Hepatocyte (in vitro differentiated cells): Measurements from ENCODE around the gene PITPNC1.
"Not testable (repeated sequence)": the region's sequence is repeated elsewhere in the genome, so short reads cannot be mapped to it uniquely, and the experiment has no call there.

Source experiments
- EZH2 ChIP-seq: fragments of 200-600 bp; sonication (generic); IDR thresholded peaks from 2 replicates; pipeline ENCODE4 v1.6.1; 2016; ENCODE audit warnings: antibody characterized with exemption, mild to moderate bottlenecking, borderline replicate concordance
- EZH2phosphoT487 ChIP-seq: fragments of 200-600 bp; sonication (generic); IDR thresholded peaks from one replicate; pipeline ENCODE4 v1.6.1; 2018; ENCODE audit warnings: antibody characterized with exemption, mild to moderate bottlenecking, low read depth, moderate library complexity; ENCODE audit not compliant: unreplicated experiment, severe bottlenecking
- TF ChIP-seq, protein P1 (sequence below): fragments of 200-600 bp; sonication (generic); IDR thresholded peaks from 2 replicates; pipeline ENCODE4 v1.5.1; 2016; ENCODE audit warnings: antibody characterized with exemption, mild to moderate bottlenecking; ENCODE audit not compliant: poor library complexity

DNA sequence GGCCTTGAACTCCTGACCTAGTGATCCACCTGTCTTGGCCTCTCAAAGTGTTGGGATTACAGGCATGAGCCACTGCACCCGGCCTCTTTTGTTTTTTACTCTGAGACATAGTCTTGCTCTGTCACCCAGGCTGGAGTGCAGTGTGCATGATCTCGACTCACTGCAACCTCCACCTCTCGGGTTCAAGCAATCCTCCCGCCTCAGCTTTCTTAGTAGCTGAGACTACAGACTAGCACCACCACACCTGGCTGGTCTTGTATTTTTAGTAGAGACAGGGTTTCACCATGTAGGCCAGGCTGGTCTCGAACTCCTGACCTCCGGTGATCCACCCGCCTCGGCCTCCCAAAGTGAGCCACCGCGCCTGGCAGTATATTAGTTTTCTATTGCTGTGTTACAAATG, 11.5 kb downstream of the PITPNC1 start:
- TF ChIP-seq, protein P1, sequence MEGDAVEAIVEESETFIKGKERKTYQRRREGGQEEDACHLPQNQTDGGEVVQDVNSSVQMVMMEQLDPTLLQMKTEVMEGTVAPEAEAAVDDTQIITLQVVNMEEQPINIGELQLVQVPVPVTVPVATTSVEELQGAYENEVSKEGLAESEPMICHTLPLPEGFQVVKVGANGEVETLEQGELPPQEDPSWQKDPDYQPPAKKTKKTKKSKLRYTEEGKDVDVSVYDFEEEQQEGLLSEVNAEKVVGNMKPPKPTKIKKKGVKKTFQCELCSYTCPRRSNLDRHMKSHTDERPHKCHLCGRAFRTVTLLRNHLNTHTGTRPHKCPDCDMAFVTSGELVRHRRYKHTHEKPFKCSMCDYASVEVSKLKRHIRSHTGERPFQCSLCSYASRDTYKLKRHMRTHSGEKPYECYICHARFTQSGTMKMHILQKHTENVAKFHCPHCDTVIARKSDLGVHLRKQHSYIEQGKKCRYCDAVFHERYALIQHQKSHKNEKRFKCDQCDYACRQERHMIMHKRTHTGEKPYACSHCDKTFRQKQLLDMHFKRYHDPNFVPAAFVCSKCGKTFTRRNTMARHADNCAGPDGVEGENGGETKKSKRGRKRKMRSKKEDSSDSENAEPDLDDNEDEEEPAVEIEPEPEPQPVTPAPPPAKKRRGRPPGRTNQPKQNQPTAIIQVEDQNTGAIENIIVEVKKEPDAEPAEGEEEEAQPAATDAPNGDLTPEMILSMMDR: not testable (repeated sequence)
- TF ChIP-seq EZH2, EZH2phosphoT487: not testable (repeated sequence)
